Endodermal cell (in vitro differentiated cells): ENCODE measurements around the gene CTNND2. TPM values are rescaled to one million over a fixed set of nuclear protein-coding genes. Genes with fewer than 3 reads are reported as not detected.

ENCODE experiments used
- DNase-seq: peaks from one replicate; pipeline ENCODE4 v3.0.0-alpha.2; 2017
- H3K27ac ChIP-seq: 2 replicates; pipeline ENCODE4 v1.5.1; 2013; ENCODE audit warnings: mild to moderate bottlenecking, low read depth, low read length, moderate library complexity
- H3K27me3 ChIP-seq: 2 replicates; pipeline ENCODE4 v1.6.1; 2013; ENCODE audit warnings: mild to moderate bottlenecking, low read length, moderate library complexity; ENCODE audit not compliant: insufficient read depth, control insufficient read depth, poor library complexity, severe bottlenecking
- H3K36me3 ChIP-seq: 2 replicates; pipeline ENCODE4 v1.7.0; 2013; ENCODE audit warnings: mild to moderate bottlenecking, low read length, moderate library complexity; ENCODE audit not compliant: control insufficient read depth, insufficient read depth
- H3K4me1 ChIP-seq: one replicate; pipeline ENCODE4 v1.7.0; 2013; ENCODE audit warnings: low read length; ENCODE audit not compliant: control insufficient read depth, insufficient read depth
- H3K4me3 ChIP-seq: 2 replicates; pipeline ENCODE4 v1.5.1; 2013; ENCODE audit warnings: mild to moderate bottlenecking, low read length, moderate library complexity
- H3K9ac ChIP-seq: 2 replicates; pipeline ENCODE4 v1.6.1; 2013; ENCODE audit warnings: mild to moderate bottlenecking, low read length, moderate library complexity; ENCODE audit not compliant: poor library complexity, severe bottlenecking; ENCODE audit errors: extremely low read depth
- H3K9me3 ChIP-seq: 2 replicates; pipeline ENCODE4 v1.6.1; 2013; ENCODE audit warnings: mild to moderate bottlenecking, low read length, moderate library complexity; ENCODE audit not compliant: control insufficient read depth
- H3K27ac Mint-ChIP-seq: 2 replicates; pipeline ENCODE4 v1.8.0; 2020; ENCODE audit warnings: mixed read lengths
- H3K27me3 Mint-ChIP-seq: 2 replicates; pipeline ENCODE4 v1.8.0; 2021; ENCODE audit warnings: mild to moderate bottlenecking, mixed read lengths; ENCODE audit not compliant: insufficient read depth
- H3K36me3 Mint-ChIP-seq: 2 replicates; pipeline ENCODE4 v1.8.0; 2020; ENCODE audit warnings: low read depth, mixed read lengths
- H3K4me1 Mint-ChIP-seq: 2 replicates; pipeline ENCODE4 v1.8.0; 2020; ENCODE audit warnings: mixed read lengths
- H3K4me3 Mint-ChIP-seq: 2 replicates; pipeline ENCODE4 v1.8.0; 2020; ENCODE audit warnings: mild to moderate bottlenecking, moderate library complexity, mixed read lengths
- H3K9me3 Mint-ChIP-seq: 2 replicates; pipeline ENCODE4 v1.8.0; 2020; ENCODE audit warnings: mild to moderate bottlenecking, mixed read lengths
- WGBS, 2 experiments: methylation state at CpG; one replicate each; pipeline versions ENCODE4 v1.1.5 to v1.1.7; 2013; ENCODE audit warnings: missing lambda C conversion rate in 2 of 2, mixed read lengths in 1 of 2; ENCODE audit not compliant: insufficient coverage in 1 of 2, insufficient read length in 1 of 2; 5-methylcytosine and 5-hydroxymethylcytosine counted together
- total RNA-seq, 2 donors: library from RNA; stranded (reverse); fragmentation: NEBNext Ultra II Directional in 1 of 2; extraction: Animal tissue kit (Norgen Biotek cat#: 25700) in 1 of 2; gene quantifications; 2 replicates in 1 of 2; 3 replicates in 1 of 2; pipeline ENCODE4 v1.2.1, GENCODE V29; 2021
- TF ChIP-seq, protein P1 (sequence below): fragments of 200-600 bp; sonication (generic); conservative IDR thresholded peaks from 2 replicates; pipeline ENCODE4 v1.5.0; 2021; ENCODE audit warnings: antibody characterized with exemption, mild to moderate bottlenecking

CTNND2 gene
- total RNA-seq, 2 donors from 2014 or later, result 6.5 to 10.3 TPM

DNA sequence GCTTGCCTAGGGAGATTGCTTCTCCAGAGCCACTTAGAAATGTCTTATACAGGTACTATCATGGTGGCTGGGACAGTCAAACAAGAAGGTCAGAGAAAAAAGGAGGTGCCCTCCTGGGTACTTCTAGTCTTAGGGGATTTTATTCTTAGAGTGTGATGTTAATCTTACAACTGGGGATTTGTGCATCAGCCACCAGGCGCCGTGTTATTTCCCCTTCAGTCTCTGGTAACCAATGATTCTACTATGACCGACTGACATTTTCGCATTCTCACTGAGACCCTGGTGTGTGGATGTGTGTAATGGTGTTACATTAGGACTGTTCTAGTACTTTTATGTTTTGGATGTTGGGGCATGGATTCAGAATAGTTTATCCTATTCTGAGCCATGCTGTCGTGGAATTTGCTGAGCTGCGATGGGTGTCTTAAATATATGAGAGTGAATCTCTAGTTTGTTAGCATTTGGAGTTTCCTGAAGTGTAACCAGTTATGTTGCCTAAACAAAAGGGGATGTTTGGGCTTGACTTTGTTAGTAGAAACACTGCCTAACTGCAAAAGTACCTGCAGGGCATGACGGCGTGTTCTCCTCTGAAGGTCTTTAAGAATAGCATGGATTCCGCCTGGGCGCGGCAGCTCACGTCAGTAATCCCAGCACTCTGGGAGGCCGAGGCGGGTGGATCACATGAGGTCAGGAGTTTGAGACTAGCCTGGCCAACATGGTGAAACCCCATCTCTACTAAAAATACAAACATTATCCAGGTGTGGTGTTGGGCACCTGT lies 968.0 kb downstream of the CTNND2 start:
- Mint-ChIP-seq H3K4me1 (peaks cover 12% of the 10 kb centered on the region), H3K27me3 (no peaks in the 10 kb centered on the region), H3K27ac (no peak overlapping the region)

DNA sequence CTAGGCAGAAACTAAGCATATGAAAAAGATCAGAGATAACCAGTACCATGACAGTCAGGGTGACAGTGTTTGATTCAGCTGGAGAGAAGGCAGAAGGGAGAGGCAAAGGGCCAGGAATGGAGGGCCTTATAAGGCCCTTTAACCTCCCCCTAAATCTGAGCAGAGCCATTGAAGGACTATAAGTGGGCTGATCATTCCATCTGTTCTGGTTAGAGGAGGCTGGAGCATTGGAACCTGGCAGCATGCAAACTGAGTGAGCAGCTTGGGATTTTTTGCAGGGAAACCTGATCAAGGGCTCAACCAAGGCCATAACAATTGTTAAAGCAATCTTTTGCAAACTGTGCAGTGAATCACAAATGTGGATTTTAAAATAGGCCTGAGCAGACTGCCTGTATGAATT lies 968.7 kb downstream of the CTNND2 start:
- no peak overlapping the region for H3K27ac ChIP-seq
- H3K27me3 Mint-ChIP-seq, result no peaks in the 10 kb centered on the region
- H3K4me1 ChIP-seq, result no peaks in the 10 kb centered on the region
- H3K9me3 Mint-ChIP-seq, result no peaks in the 10 kb centered on the region
- H3K27me3 ChIP-seq, result no peaks in the 10 kb centered on the region
- H3K4me3 Mint-ChIP-seq, result no peak overlapping the region
- DNase-seq, result no peak
- H3K4me3 ChIP-seq, result no peak overlapping the region
- H3K9me3 ChIP-seq, result no peaks in the 10 kb centered on the region
- H3K4me1 Mint-ChIP-seq, result peaks cover 12% of the 10 kb centered on the region
- H3K27ac Mint-ChIP-seq, result no peak overlapping the region
- no peaks in the 10 kb centered on the region for H3K36me3 ChIP-seq
- H3K36me3 Mint-ChIP-seq, result no peaks in the 10 kb centered on the region
- TF ChIP-seq, protein P1, sequence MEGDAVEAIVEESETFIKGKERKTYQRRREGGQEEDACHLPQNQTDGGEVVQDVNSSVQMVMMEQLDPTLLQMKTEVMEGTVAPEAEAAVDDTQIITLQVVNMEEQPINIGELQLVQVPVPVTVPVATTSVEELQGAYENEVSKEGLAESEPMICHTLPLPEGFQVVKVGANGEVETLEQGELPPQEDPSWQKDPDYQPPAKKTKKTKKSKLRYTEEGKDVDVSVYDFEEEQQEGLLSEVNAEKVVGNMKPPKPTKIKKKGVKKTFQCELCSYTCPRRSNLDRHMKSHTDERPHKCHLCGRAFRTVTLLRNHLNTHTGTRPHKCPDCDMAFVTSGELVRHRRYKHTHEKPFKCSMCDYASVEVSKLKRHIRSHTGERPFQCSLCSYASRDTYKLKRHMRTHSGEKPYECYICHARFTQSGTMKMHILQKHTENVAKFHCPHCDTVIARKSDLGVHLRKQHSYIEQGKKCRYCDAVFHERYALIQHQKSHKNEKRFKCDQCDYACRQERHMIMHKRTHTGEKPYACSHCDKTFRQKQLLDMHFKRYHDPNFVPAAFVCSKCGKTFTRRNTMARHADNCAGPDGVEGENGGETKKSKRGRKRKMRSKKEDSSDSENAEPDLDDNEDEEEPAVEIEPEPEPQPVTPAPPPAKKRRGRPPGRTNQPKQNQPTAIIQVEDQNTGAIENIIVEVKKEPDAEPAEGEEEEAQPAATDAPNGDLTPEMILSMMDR, result no peak
- H3K9ac ChIP-seq, result no peak overlapping the region

More for the DNA sequence above, 968.0 kb downstream of the CTNND2 start:
- TF ChIP-seq, protein P1, result no peak
- H3K27me3 ChIP-seq, result no peaks in the 10 kb centered on the region
- whole genome bisulfite sequencing, 2 experiments, result 93 to 97% methylated on average over 8 to 14 of the region's 14 CpGs
- no peaks in the 10 kb centered on the region for H3K9me3 Mint-ChIP-seq
- no peaks in the 10 kb centered on the region for H3K36me3 Mint-ChIP-seq
- H3K9me3 ChIP-seq, result no peaks in the 10 kb centered on the region
- H3K9ac ChIP-seq, result no peak overlapping the region
- H3K27ac ChIP-seq, result no peak overlapping the region
- H3K4me1 ChIP-seq, result no peaks in the 10 kb centered on the region
- no peak for DNase-seq
- no peak overlapping the region for H3K4me3 ChIP-seq
- no peak overlapping the region for H3K4me3 Mint-ChIP-seq
- H3K36me3 ChIP-seq, result no peaks in the 10 kb centered on the region

DNA sequence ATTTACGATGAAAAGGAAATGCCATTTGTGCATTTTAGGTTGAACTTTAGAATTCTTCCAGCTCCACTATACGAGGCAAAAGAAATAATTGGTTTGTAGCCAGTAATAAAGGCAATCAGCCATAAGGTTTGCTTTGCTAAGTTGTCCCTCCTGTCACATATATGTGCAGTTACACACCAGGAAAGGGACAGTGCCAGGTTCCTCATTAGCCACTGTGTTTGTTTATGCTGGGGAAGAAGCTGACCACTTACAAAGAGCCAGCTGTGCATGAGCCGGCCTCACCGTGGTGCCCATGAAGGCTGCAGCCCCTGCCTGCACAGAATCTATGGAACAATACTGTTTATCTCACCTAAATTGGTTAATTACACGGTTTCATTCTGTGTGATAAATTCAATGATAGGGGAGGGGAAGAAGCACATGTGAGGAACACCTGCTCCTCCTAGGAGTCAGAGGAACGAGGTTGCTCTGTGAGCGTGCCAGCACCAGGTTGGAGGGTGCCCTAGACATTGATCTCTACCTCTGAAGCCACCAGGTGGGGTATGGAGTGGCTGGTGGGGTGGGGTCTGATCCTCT lies 969.4 kb downstream of the CTNND2 start:
- peaks cover 12% of the 10 kb centered on the region for H3K4me1 Mint-ChIP-seq
- TF ChIP-seq, protein P1, result no peak
- H3K27me3 Mint-ChIP-seq, result no peaks in the 10 kb centered on the region
- H3K27ac ChIP-seq, result no peak overlapping the region
- H3K9me3 ChIP-seq, result peaks cover 3% of the 10 kb centered on the region
- H3K4me1 ChIP-seq, result no peaks in the 10 kb centered on the region
- H3K36me3 Mint-ChIP-seq, result no peaks in the 10 kb centered on the region
- 90 to 97% methylated on average over 6 to 7 of the region's 7 CpGs for WGBS, 2 experiments
- H3K36me3 ChIP-seq, result no peaks in the 10 kb centered on the region
- no peak for DNase-seq
- no peak overlapping the region for H3K27ac Mint-ChIP-seq
- H3K9me3 Mint-ChIP-seq, result no peaks in the 10 kb centered on the region
- H3K27me3 ChIP-seq, result no peaks in the 10 kb centered on the region
- H3K4me3 Mint-ChIP-seq, result no peak overlapping the region
- H3K9ac ChIP-seq, result no peak overlapping the region
- H3K4me3 ChIP-seq, result no peak overlapping the region
